GM21717 (cell line): ENCODE data around the gene LECT2.

Experiments
- ATAC-seq: cut with Tn5 transposase; IDR thresholded peaks from one replicate; pipeline ENCODE4 v1.9.1; 2021; ENCODE audit warnings: mild to moderate bottlenecking, moderate library complexity; ENCODE audit not compliant: unreplicated experiment

LECT2 gene

DNA sequence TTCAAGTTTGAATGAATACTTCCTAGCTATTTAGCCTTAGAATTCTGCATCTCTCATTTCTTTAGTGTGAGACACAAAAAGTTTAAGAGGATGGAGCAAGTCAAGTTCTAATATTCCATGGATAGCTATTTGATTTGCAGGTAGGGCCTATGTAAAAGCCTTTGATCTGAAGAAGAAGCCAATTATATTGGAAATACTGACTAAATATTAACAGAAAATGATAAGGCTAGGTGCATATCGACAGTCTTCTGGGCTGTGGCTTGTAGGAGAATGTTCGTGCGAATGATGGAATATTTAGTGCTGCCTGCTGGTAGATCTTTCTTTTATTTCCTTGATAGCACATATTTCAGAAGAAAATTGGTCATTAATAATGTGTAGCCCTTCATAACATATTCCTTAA is at the start of gene LECT2:
LECT2 (minus strand) TSS at position 85 of the 400 bp plus-strand sequence. CDS start 150 bp downstream, outside the sequence.
- ATAC-seq, result no peak

DNA sequence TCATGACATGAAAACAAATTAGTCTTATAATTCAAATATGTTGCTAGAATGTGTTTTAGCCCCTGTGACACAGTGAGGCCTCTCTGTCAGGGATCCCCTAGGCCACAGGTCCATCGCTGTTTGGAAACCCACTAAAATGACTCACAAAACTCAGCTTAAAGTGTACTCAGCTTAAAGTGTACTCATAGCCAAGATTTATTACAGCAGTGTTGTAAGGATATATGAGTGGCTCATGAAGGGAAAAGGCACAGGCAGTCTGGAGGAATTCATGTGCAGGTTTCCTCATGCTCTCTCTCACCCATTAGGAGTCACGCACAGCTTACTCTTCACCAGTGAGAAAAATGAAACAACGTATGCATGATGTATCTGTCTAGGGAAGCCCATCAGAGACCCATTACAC is 49.7 kb upstream of the LECT2 start:
- no peak for ATAC-seq

DNA sequence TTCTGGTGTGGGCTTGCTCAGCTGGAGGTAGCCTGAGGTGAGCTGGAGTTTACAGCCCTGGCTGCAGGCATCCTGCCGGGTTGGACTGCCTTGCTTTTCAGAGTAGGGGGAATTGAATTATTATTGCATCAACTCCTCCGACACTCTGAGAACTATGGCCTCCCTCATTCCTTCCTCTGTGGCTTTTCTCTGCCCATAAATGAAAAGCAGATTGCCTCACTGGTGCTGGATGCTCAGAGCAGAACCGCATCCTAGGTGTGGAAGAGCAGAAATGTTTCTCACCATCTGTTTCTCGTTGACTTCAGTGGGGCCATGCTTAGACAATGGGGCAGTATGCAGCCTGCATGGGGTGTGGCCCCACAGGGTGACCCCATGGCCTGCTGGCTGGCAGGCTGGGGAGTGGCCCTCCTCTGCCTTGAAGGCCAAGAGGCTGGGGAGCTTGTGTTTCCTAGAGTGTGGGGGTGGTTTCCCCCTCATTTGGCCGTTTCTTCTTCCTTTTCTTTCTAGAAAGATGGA is 46.7 kb upstream of the LECT2 start:
- ATAC-seq, result no peak

DNA sequence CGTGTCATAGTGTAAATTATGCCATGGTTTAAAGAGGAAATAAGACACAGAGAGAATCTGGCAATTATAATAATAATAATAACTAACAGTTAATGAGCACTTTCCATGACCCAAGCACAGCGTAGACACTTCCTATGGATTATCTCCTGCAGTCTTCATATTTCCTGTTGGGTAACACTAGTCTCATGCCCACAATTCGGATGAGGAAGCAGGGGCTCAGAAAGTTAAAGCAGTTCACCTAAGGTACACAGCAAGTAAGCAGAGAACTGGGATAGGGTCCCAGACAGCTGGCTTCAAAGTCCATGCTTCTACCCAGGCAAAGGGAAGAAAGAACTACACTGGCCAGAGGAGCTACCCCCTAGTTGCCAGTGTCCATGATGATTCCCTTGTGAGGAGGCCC is 46.1 kb upstream of the LECT2 start:
- no peak for ATAC-seq

DNA sequence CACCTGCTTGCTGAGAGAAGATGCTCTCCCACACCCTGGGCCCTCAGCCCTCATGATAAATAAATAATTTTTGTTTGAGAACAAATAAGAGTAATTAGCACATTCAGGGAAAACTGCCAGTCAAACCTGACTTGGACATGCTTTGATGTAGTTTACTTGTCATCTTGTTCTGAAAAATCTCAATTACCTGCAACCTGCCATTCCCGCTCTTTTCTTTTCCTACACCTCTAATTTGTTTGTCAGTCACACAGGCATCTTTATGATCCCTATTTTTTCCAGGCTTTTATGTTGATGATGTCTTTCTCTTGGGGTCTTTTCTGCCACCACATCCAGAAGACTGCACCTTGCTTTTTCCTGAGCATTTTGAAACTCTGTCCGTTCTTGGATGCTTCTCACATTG is 45.4 kb upstream of the LECT2 start:
- no peak for ATAC-seq

DNA sequence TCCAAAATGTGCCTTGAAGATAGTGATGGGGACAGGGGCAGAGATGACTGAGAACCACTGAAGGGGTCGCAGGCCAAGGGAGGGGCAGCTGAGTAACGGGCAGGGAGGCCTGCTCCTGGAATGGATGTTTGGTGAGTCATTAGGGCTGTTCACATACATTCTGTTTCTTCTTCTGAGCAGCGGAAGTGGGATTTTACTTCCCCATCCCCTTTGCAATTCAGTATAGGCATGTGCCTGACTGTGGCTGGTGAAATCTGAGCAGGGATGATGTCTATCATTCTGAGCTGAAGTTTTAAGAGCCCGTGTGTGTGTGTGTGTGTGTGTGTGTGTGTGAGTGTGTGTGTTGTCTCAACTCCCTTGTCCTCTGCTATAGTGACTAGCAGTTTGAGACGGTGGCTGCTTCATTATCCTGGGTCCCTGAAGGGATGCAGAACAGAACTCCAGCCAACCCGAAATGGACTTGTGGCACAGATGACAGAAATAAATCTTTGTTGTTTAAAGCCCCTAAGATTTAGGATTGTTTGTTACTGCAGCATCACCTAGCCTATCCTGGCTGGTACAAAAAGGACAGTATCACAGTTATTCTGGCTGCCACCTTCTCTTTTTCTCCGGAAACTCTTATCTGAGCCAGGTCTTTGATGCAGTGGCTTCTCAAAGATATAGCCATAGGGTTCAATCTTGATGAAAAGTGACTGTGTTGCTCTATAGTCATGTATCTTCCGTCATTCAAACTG is 44.8 kb upstream of the LECT2 start:
- no peak for ATAC-seq

DNA sequence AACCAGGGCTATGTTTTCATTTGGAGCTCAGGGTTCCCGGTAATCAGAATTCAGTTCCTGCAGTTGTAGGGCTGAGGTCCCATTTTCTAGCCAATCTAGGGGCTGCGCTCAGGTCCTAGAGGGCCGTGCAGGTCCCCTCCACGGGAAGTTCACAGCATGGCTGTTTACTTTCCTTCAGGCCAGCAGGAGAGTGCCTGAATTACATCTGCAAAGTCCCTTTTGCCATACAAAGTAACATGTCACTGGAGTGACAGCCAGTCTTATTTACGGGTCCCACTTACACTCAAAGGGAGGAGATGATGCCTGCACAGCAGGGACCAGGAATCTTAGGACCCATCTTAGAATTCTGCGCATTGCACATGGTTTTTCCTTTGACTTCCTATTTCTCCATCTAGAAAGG is 44.1 kb upstream of the LECT2 start:
- ATAC-seq, result no peak

DNA sequence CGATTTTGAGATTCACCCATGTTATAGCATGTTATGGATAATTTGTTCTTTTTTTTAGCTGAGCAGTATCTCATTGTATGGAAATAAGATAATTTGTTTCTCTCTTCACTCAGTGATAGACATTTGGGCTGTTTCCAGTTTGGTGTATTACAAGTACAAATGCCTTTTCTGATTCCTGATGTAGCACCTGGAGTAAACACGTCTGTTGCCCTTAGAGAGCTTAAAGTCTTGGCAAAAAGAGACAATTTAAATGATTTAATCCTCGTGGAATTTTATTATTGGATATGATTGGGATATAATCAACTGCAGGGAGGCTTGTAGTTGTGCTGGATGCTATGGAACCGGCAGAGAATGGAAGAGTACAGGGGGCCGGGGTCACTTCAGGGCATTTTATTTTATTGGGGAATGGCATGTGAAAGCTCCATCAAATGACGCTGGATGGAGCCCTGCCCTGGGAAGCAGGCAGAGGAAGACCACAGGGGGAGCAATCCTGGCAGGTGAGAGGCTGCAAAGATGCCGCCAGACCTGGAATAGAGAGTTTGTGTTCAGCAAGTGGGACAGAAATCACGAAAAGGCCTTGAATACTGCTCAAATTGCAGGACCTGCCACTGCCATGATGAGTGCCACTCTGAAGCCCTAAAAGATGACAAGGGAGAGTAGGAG is 43.0 kb upstream of the LECT2 start:
- no peak for ATAC-seq

DNA sequence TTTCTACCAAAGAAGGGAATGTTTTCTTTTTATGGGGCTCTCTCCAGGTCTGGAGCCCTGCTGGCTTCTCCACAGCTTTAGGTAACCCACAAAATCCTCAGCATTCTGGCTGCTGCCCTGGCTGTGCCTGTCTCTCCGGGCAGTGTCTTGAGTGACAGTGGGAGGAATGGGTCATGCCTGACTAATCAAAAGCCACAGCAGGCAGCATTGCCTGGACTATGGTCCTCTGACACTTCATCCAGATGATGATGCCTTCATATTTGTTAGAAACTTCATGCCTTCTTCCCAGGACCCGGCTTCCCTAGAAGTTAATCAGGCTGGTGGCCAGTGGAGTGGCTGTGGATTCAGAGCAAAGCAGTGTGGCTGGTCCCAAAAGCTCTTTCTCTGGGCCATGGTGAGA is 41.8 kb upstream of the LECT2 start:
- ATAC-seq, result no peak

DNA sequence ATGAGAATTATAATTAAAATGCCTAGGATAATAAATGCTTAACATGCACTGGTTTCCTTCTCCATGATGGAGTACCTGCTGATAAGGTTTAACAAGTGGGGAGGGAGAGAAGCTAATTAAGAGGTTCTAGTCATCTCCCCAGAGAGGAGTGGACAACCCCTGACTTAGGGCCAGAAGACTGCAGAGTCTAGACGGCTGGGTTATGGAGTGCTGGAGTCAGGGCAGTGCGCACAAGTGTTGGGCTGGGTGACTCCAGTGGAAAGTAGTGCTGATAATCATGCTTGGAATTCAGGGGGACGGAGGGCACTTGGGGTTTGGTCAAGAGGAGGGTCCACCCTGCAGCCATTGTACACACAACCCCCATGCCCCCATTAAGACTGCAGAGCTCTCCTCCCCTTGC is 41.2 kb upstream of the LECT2 start:
- ATAC-seq, result no peak

DNA sequence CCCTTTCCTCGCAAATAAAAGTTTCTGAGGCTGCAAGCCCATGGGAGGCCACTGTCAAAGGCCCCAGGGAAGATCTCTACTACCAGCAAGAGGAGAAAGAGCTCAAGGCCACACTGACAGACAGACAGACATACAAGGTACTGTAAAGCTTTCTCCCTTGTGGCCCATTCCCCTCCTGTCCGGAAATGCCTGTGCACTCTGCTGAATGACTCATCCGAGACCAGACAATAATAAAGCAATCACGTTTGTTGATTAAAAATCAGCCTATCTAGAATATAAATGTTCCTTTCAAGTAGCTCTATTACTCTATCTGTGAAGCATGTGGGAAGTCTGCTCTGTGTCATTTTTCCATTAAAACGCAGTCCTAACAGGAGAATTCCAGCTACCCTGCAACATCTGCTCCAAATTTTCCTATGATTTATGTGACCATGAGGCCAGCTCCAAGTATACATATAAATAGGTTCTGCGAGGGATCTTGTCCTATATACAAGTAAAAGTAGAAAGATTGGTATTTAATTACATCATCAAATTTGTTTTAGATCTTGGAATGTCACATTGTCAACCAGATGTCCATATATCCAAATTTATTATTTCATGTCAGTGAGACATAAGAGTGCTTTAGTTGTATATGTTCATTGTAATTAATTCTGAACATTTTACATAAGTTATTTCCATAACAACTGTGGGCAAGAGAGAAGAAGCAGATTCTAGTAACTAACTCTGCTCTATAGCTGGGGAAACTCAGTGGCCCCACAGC is 39.3 kb upstream of the LECT2 start:
- ATAC-seq, result no peak

DNA sequence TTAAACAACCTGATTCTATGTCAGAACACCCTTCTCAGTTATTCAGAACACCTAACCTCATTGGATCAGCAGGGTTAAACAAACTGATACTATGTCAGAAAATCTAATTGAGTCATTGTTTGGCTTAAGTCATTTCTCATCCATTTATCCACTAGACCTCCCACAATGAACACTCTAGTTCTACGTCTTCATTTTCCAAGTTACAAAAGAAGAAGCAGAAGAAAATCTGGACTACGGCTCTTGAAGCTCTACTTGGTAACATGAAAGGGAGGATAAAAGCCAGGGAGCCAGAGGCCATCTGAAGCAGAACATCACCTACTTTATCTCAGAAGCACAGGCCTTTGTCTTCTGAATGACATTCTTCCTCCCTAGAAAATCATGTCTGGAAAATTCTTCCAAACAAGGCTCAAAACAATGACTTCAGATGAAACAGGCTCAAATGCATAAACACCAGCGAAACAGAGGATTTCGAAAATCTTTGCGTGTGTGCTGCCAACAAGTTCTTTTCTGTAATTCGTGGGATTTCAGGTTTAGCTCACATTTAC is 38.6 kb upstream of the LECT2 start:
- ATAC-seq, result no peak

DNA sequence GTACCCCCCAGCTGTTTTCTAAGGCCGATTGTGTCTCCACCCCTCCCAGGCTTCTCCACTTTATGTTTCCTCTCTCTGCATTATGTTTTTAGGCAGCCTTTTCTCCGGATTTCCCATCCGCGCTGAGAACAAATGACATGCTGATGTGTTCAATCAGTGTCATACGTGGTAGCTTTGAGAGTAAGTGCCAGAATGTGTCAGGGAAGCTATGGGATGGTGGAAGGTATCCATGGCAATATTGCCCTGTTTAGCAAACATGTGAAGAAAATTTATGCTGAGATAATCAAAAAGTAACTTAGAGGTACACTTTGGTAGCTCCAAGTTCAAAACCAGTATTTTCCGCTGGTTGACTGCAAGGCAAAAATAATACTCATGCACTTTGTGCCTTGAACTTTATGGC is 36.6 kb upstream of the LECT2 start:
- no peak for ATAC-seq

DNA sequence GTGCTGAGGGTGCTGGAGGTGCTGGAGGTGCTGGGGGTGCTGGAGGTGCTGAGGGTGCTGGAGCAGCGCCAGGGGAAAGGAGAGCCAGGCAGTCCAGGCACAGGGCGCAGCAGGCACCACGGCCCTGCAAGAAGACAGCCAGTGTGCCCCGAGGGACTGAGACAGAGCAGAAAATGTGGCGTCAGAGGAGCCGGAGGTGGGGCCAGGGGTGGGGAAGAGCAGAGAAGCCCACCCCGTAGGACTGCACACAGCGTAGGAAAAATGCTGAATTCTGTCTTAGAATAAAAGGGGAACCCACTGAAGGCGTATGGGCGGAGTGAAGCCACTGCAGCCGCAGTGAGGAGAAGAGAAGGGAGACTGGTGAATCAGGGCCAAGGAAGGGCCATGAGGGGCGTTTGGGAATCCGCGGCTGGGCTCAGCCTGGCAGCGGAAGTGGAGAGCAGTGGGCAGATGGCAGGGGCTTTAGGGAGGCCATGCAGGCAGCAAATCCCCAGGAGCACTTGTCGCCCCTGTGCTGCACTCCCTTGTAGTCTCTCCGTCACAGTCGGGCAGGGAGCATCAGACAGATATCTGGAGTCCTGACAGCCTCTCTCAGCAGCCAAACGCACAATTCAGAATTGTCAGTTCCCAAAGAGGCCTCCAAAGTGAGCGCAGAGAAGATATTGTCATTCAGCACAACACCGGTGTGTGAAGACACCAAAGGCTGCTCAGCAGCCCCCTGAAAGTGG is 35.9 kb upstream of the LECT2 start:
- ATAC-seq, result no peak

DNA sequence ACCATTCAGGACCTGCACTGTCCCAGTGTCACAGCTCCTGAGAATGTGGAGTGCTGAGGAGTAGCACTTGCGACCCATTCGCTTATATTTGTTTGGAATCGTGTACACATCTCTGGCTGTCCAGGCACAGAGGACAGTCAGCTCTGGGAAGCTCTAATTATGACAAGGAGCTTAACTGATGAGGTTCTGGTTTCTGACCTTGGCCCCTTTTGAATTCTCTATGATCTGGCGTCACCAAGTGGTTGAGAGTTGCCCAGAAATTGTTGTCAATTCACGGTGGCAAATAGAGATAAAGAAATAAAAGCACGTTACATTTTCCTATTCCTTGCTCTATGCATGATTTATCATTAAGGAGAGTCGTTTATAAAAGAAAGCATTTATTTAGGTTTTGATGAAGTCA is 34.9 kb upstream of the LECT2 start:
- no peak for ATAC-seq

DNA sequence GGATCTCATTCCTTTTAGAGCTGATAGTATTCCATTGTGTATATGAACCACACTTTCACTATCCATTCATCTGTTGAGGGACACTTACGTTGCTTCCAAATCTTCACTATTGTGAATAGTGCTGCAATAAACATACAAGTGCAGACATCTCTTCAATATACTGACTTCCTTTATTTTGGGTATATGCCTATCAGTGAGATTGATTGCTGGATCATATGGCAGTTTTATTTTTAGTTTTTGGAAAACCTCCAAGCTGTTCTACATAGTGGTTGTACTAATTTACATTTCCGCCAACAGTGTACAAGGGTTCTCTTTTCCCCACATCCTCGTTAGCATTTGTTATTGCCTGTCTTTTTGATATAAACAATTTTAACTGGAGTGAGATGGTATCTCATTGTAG is 33.8 kb upstream of the LECT2 start:
- no peak for ATAC-seq

DNA sequence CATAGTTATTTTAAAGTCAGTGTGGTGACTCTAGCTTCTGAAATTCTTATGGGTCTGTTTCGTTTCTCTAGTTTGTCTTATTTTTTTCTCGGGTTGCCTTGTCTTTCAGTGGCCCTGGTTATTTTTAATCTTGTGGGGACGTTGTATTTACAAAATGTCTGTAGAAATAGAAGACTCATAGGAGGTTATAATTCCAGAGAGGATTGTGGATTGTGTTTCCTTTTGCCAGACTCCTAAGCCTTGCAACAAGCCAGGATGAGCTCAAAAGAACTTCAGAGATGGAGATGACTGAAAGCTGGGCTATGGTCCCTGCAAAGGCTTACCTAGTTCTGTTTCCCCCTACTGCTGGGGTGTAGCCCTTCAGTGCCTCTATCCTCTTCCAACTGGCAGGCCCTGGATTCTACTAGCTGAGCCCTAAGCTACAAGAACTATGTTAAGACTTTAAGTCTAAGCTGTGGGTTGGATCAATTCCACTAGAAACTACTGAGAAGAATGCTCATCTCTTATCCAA is 32.2 kb upstream of the LECT2 start:
- ATAC-seq, result no peak

DNA sequence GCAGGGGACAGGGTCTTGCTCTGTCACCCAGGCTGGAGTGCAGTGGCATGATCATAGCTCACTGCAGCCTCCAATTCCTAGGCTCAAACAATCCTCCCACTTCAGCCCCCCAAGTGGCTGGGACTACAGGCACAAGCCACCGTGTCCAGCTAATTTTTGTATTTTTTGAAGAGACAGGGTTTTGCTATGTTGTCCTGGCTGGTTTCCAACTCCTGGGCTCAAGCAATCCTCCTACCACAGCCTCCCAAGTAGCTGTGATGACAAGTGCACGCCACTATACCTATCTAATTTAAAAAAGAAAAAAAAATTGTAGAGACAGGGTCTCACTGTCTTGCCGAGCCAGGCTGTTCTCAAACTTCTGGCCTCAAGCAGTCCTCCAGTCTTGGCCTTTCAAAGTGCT is 31.6 kb upstream of the LECT2 start:
- ATAC-seq, result no peak

DNA sequence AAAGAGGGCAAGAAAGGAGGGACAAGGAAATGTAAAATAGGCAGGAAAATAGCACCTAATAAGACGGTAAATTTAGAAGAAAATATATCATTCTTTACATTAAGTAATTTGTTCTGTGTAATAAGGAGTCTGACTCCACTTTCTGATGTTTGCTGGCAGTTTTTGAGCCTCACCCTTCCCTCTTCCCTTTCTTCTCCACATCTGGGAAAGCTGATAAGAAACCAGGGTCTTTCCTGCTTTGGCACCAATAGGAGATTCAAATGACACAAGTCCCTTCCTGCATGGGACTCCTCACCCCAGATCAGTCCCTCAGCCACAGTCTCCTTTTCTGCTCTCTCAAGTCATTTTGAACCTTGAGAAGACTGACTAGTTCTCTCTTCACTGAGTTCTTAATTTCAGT is 31.2 kb upstream of the LECT2 start:
- ATAC-seq, result no peak

DNA sequence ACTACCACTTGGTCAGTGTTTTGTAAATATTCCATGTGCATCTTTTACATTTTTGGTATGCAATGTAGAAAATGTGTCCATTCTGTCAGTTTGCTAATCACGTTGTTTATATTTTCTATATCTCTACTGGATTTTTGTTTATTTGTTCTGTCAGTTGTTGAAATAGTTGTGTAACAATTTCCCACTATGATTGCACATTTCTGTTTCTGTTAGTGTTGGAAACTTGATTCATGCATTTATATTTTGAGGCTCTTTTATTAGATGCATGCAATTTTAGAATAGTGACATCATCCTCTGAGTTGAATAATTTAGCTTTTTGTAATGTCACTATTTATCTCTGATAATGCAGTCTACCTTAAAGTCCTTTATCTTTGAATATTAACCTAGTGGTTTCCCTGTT is 25.8 kb upstream of the LECT2 start:
- no peak for ATAC-seq

DNA sequence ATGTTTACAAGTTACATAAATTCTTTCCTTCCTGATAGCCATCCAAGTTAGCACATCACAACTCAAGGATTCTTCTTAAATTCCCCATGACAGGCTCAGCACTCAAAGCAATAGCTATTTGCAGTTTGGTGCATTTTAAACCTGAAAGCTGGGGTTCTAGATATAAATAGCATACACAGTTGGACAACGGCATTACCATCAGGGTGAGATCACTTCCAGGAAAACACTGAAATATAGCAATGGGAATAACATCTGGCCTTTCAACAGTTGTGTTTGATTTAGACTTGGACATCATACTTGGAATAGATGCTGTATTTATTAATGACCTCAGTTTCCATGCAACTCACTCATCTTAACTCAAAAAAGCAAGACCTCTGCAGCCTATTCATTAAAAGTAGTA is 24.7 kb upstream of the LECT2 start:
- no peak for ATAC-seq
